Measurements from ENCODE around the gene FAM20B.

The FAM20B gene

DNA sequence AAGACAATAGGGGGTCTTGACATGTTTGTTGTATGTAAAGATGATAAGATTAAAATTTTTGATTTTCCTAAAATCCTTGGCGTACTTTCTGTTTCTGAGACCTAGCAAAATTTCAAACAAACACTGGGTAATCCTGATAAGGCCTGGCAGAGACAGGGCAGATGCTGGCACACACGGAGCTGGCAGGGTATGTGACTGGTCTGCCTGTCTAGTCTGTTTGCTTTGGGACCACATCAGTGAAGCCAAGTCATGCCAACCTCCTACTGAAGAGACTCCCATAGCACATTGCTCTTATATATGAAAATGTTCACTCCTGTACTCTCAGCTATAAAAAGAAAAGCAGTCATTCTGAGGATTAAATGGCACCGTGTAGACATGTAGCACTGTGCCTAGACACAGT lies 70.2 kb downstream of the FAM20B start:
- DNase-seq = no peak

DNA sequence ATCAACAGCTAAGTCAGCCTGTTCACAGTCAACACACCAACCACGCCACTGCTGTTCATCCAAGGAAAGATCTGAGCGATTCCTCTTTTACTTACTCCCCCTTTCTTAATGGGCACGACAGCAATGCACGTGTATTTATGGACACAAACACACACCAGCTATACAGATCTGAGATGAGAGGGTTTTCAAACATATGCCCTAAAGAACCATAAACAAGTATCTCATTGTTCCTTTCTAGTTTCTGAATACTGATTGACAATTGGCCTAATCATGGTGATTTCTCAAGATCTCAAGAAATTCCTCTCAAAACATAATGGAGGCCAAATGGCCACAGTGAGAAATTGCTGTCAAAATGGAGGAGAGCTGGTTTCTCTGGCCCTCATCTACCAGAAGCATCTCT lies 74.2 kb downstream of the FAM20B start:
- no peak for DNase-seq

DNA sequence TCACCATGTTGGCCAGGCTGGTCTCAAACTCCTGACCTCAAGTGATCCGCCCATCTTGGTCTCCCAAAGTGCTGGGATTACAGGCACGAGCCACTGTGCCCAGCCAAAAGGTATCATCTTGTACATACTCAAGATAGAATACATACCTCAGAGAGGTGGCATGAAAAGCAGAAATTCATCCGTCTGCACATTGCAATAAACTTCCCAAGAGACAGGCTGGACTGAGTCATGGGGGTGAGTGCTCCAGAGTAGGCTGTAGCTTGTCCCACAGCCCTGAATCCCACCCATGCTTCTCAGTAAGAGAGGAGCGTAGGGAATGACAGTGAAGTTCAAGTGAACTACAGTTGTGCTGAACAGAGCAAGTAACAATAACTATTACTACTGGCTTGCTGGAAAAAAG lies 75.9 kb downstream of the FAM20B start:
- no peak for DNase-seq

DNA sequence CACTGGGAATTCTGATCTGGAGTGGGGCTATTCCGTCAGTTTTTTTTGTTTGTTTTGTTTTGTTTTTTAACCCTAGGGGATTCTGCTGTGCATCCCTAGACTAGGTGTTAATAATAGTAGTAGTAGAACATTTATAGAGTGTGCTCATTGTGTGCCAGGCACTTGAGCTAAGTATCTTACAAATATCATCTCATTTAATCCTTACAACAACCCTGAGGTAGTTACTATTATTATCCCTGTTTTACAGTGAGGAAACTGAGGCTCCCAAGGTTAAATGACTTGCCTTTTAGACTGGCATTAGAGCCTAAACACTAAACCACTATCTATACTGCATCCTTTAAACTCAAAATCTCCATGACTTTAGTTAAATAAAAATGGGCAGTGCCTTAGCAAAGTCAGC lies 78.3 kb downstream of the FAM20B start:
- no peak for DNase-seq

DNA sequence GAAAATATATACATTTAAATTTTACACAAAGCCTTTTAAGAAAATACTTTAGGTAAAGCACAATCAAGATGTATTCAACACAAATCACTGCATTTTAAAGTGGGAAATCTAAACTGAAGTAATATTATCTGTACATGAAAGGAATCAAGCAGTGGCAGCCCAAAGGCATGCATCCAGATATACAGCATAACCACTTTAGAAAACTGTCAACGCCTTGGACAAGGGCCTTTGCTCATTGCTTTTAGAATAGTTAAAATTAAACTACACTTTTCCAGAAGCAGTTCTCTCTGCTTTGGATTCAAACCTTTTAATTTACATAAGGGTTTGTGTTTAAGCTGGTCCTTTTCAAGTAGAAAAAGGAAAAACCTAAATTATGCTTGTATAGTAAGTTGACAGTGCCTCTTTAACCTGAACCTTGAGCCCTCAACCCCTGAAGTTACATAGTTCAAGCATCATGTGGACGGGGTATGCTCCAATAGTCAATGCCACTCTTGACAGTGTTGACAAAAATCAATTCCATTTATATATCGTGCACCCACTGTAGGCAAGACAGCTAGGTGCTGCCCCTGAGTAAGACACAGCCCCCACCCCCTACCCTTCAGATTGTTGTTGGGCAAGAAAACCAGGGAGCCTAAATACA lies 79.0 kb downstream of the FAM20B start:
- no peak for DNase-seq

DNA sequence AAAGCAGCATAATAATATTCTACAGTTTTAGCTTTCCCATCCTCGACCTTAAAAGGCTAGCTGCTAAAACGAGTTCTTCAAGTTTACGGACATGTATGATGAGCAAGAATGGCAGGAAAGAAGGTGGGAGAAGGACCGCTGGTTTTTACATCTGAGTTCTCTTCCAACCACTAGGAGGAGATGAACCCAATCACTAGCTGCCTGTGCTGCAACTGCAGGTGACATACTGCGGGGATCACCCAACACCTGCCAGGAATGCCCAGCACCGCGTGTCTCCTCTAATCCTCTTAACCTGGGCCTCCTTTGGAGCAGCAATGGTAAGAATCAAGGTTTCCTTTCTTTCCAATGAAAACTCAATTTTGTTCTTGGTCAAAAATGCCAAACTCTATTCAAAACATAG lies 79.7 kb downstream of the FAM20B start:
- DNase-seq = peak; percentile 77

DNA sequence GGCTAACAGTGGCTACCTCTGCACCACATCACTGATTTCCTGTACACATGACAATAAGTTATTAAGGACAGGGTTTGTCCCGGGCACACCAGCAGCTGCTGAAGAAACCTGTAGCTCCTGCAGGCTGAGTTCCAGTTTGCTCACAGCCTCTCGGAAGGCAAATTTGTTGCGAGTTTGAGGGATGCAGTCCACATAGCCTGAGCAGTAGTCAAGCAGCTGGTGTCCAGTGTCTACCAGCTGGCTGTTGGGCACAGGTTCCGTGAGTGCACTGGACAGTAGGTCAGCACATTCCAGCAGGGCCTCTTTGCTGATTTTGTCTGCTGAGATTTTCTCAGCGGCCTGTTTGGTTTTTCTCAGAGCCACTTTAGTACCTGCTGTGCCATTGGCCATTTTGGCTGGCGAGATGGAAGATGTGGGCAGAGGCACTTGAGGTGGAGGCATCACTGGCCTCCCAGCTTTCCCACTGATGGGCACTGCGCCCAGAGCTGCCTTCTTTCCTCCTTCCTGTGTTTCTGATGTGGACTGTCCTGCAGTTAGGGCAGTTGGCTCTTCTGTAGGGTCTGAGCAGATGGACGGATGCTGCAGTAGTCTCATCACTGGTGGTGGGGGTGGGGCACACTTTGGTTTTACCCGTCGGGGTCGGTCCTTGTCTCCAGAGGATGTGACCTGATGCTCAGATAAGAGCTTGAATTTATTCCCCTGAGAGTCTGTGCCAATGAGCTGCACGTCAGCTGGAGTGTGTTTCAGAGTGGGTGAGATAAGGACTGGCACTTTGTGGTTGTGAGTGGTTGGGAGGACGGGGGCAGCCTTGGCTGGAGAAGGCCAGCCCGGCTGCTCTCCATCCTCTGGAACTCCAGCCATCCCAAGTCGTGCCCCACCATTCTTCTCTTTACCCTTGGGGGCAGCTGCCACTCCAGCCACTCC lies 82.3 kb downstream of the FAM20B start:
- no peak for DNase-seq

DNA sequence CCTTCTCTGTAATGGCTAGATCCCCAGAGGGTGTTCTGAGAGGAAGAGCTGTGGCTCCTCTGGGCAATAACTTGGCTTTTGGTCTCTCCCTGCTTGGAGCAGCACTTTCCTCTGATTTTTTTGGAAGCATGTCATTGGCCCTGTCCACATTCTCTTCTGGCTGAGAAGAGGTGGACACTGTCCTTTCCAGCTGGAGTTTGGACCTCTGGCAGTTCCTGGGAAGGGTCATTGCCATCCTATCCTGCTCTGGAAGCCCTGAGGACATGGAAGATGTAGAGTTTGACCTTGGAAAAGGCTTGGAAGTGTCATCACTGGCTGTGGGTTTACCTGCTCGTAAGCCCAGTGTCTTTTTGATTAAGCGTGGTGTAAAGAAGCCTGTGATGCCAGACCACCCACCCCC lies 83.0 kb downstream of the FAM20B start:
- no peak for DNase-seq

DNA sequence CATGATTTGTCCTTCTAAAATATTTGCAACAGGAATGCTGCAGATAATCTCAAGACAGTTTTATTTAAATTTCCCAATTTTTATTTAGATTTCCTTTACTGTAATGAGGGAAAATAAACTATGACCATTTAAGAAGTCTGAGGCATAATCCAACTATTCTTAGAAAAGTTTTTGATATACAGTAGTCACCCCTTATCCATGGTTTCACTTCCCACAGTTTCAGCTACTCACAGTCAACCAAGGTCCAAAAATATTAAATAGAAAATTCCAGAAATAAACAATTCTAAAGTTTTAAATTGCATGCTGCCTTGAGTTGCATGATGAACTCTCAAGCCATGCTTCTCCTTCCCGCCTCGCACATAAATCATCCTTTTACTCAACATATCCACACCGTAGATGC lies 89.5 kb downstream of the FAM20B start:
- no peak for DNase-seq

DNA sequence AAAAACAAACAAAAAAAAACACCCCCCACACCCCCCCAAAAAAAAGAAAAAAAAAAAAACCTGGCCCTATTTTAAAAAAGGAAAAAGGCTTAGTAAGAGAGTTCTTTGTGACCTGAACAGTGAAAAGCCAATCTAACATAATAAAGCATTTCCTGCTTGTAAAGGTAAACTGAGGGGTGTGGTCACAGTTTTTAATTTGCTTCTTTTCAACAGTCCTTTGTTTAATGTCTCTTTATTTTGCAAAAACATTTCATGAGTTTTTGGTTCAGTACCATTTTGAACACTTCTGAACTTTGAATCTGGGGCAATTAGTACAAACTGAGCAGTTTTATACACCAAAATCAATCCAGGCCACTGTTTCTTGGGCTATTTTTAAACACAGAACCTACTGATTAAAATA lies 93.8 kb downstream of the FAM20B start:
- no peak for DNase-seq

DNA sequence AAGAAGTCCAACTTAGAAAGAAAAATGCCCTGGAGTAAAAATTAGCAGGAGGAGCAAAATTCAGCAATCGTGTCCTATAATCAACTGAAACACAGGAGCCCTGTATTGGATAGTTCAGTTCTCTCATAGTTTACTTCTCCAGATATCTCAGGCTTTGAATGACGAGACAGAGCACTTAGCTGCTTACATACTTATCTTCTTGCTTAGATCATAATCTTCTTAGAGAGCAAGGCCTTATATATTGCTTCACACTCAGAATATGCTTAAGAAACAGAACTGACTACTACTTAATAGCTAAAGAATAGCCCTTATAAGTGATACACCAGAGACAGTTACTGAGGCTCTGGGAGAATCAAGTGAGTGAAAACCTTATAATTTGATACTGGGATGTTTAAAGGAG lies 95.0 kb downstream of the FAM20B start:
- DNase-seq = no peak

DNA sequence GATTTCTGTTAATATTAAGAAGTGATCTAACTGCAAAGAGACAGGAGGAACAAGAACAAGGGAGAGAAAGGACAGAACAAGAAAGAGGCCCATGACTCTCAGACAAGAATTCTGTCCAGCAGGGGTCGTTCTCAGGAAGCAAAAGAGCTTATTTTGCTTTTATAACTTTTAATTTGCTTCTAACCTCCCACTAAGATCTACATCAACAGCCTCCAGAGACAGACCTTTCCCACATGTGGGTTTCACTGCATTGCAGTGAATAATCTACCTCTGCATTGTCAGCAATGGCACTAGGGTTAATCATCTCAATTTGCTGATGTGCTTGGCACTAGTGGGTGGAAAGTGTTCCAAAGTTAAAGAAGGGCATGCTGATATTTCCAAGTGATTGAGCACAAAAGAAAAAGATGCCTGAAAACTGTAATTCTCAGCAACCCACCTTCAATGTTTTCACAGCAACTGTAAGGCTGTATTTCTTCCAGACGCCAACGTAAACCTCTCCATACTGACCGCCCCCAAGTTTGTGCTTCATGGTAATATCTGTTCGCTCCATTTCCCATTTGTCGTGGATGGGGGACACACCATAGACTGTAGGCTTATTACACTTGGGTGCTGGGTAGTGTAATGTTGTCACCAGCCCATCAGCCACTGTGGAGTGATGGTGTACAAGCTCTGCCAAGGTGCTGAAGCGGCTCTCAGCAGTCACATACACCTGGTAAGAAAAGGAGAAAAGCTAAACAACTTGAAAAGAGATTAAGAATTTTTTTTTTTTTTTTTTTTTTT lies 95.7 kb downstream of the FAM20B start:
- DNase-seq = no peak

DNA sequence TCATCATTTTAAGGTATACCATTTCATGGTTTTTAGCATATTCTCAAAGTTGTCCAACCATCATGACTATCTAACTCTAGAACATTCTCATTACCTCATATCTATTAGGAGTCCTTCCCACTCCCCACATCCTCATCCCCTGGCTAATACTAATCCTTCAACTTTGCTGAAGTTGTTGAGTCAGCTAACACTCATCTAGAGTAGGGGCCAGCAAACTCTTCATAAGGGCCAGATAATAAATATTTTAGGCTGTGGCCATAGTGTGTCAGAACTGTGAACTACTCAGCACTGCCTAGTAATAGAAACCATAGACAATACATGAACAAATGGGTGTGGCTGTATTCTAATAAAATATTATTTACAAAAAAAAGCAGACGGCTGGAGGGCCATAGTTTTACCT lies 99.2 kb downstream of the FAM20B start:
- DNase-seq = no peak
